Measurements from ENCODE around the gene CNBD2. TPM values are rescaled to one million over a fixed set of nuclear protein-coding genes. Genes with fewer than 3 reads are reported as not detected.

Gene CNBD2
- total RNA-seq, 1 donor from 2014 or later = 3.0 TPM

DNA sequence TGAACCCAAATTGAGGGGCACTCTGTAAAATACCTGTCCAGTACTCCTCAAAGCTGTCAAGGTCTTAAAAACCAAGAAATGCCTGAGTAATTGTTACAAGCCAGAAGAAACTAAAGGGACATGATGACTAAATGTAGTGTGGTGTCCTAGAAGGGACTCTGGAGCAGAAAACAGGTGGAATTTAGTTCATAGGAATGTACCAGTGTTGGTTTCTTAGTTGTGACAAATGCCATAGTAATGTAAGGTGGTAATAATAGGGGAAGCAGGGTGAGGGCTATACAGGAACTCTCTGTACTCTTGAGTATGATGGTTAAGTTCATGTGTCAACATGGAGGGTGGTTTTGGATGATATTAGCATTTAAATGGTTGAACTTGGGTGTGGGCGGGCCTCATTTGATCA is 92.3 kb downstream of the CNBD2 start:
- no peak for FAIRE-seq
- peaks cover 7% of the 10 kb centered on the region for H3K4me1 Mint-ChIP-seq (ENCODE audit: low read depth, unreplicated experiment)
- no peak for DNase-seq (ENCODE audit: low read depth)
- Histone ChIP-seq H3K9ac (ENCODE audit: low read length) (no peak overlapping the region), H3K4me3 (ENCODE audit: insufficient read depth, low read depth, low read length) (no peak overlapping the region), H3K27ac (ENCODE audit: low read depth, low read length) (no peak overlapping the region), H3K9me3 (ENCODE audit: insufficient read depth, low read depth, low read length) (no peaks in the 10 kb centered on the region), H3K27me3 (ENCODE audit: insufficient read depth, low read length) (no peaks in the 10 kb centered on the region), H3K4me2 (ENCODE audit: low read length) (no peak overlapping the region), H3K36me3 (ENCODE audit: insufficient read depth, low read length) (no peaks in the 10 kb centered on the region), H3K79me2 (ENCODE audit: insufficient read depth, low read length) (no peaks in the 10 kb centered on the region), H4K20me1 (ENCODE audit: insufficient read depth, low read length) (no peaks in the 10 kb centered on the region), H3K4me1 (ENCODE audit: insufficient read depth, low read length) (peaks cover 6% of the 10 kb centered on the region), H2AFZ (ENCODE audit: low read depth, low read length) (no peak overlapping the region)
- peak overlapping the region; percentile 42 for H3K4me3 Mint-ChIP-seq (ENCODE audit: unreplicated experiment)
- H3K9me3 Mint-ChIP-seq (ENCODE audit: unreplicated experiment) = peaks cover 2% of the 10 kb centered on the region
- no peaks in the 10 kb centered on the region for H3K36me3 Mint-ChIP-seq (ENCODE audit: low read depth, unreplicated experiment)
- H3K27ac Mint-ChIP-seq (ENCODE audit: unreplicated experiment) = no peak overlapping the region
- no peaks in the 10 kb centered on the region for H3K27me3 Mint-ChIP-seq (ENCODE audit: low read depth, unreplicated experiment)
- TF ChIP-seq EZH2 (IDR thresholded peaks at IDR 0.05; ENCODE audit: insufficient read depth, low read length) = no peak
- TF ChIP-seq, protein P1, sequence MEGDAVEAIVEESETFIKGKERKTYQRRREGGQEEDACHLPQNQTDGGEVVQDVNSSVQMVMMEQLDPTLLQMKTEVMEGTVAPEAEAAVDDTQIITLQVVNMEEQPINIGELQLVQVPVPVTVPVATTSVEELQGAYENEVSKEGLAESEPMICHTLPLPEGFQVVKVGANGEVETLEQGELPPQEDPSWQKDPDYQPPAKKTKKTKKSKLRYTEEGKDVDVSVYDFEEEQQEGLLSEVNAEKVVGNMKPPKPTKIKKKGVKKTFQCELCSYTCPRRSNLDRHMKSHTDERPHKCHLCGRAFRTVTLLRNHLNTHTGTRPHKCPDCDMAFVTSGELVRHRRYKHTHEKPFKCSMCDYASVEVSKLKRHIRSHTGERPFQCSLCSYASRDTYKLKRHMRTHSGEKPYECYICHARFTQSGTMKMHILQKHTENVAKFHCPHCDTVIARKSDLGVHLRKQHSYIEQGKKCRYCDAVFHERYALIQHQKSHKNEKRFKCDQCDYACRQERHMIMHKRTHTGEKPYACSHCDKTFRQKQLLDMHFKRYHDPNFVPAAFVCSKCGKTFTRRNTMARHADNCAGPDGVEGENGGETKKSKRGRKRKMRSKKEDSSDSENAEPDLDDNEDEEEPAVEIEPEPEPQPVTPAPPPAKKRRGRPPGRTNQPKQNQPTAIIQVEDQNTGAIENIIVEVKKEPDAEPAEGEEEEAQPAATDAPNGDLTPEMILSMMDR (IDR thresholded peaks at IDR 0.05; ENCODE audit: insufficient read depth, low read depth, low read length) = no peak

DNA sequence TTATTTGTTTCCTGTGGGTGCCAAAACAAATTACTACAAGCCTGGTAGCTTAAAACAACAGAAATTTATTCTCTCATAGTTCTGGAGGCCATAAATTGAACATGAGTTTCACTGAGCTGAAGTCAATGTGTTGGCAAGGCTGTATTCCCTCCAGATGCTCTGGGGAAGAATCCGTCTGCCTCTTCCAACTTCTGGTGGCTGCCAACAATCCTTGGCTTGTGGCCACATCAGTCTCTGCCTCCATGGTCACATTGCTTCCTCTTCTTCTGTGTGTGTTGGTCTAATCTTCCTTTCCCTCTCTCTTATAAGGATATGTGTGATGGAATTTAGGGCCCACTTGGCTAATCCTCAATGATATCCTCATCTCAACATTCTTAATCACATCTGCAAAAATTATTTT is 93.4 kb downstream of the CNBD2 start:
- peaks cover 6% of the 10 kb centered on the region for H3K4me1 ChIP-seq (ENCODE audit: insufficient read depth, low read length)
- Mint-ChIP-seq H3K27ac (ENCODE audit: unreplicated experiment) (no peak overlapping the region), H3K36me3 (ENCODE audit: low read depth, unreplicated experiment) (no peaks in the 10 kb centered on the region), H3K9me3 (ENCODE audit: unreplicated experiment) (peaks cover 2% of the 10 kb centered on the region), H3K4me1 (ENCODE audit: low read depth, unreplicated experiment) (peaks cover 7% of the 10 kb centered on the region), H3K4me3 (ENCODE audit: unreplicated experiment) (no peak overlapping the region), H3K27me3 (ENCODE audit: low read depth, unreplicated experiment) (no peaks in the 10 kb centered on the region)
- H3K4me3 ChIP-seq (ENCODE audit: insufficient read depth, low read depth, low read length) = no peak overlapping the region
- no peaks in the 10 kb centered on the region for H4K20me1 ChIP-seq (ENCODE audit: insufficient read depth, low read length)
- FAIRE-seq (no peak), DNase-seq (ENCODE audit: low read depth) (no peak)
- H3K9ac ChIP-seq (ENCODE audit: low read length) = no peak overlapping the region
- H2AFZ ChIP-seq (ENCODE audit: low read depth, low read length) = no peak overlapping the region
- H3K36me3 ChIP-seq (ENCODE audit: insufficient read depth, low read length) = no peaks in the 10 kb centered on the region
- no peaks in the 10 kb centered on the region for H3K9me3 ChIP-seq (ENCODE audit: insufficient read depth, low read depth, low read length)
- no peaks in the 10 kb centered on the region for H3K27me3 ChIP-seq (ENCODE audit: insufficient read depth, low read length)
- TF ChIP-seq, protein P1 (IDR thresholded peaks at IDR 0.05; ENCODE audit: insufficient read depth, low read depth, low read length) = no peak
- no peak for TF ChIP-seq EZH2 (IDR thresholded peaks at IDR 0.05; ENCODE audit: insufficient read depth, low read length)
- H3K79me2 ChIP-seq (ENCODE audit: insufficient read depth, low read length) = no peaks in the 10 kb centered on the region
- no peak overlapping the region for H3K27ac ChIP-seq (ENCODE audit: low read depth, low read length)
- no peak overlapping the region for H3K4me2 ChIP-seq (ENCODE audit: low read length)

DNA sequence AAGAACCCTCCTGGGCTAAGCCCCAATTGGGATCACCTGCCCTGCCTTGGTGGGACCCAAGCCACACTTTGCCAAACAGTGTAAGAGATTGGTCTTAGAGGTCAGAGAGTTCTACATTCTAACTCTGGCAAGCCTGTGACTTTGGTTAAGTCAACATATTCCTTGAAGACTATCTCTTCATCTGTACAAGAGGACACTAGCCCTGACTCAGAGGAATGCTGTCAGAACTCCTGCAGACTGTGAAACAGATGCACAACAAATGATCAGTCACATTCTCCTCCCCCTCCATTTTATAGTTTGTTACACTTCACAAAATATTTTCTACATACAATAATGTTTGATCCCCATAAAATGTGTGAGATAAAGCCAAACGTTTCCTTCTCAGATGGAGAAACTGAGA is 94.4 kb downstream of the CNBD2 start:
- TF ChIP-seq, protein P1 (IDR thresholded peaks at IDR 0.05; ENCODE audit: insufficient read depth, low read depth, low read length) = no peak
- no peak for TF ChIP-seq EZH2 (IDR thresholded peaks at IDR 0.05; ENCODE audit: insufficient read depth, low read length)
- H3K4me2 ChIP-seq (ENCODE audit: low read length) = no peak overlapping the region
- H3K4me3 Mint-ChIP-seq (ENCODE audit: unreplicated experiment) = no peak overlapping the region
- H3K36me3 Mint-ChIP-seq (ENCODE audit: low read depth, unreplicated experiment) = no peaks in the 10 kb centered on the region
- FAIRE-seq (no peak), DNase-seq (ENCODE audit: low read depth) (no peak)
- H3K27ac Mint-ChIP-seq (ENCODE audit: unreplicated experiment) = no peak overlapping the region
- H3K9me3 ChIP-seq (ENCODE audit: insufficient read depth, low read depth, low read length) = no peaks in the 10 kb centered on the region
- H3K4me1 Mint-ChIP-seq (ENCODE audit: low read depth, unreplicated experiment) = peaks cover 7% of the 10 kb centered on the region
- H3K36me3 ChIP-seq (ENCODE audit: insufficient read depth, low read length) = no peaks in the 10 kb centered on the region
- no peak overlapping the region for H2AFZ ChIP-seq (ENCODE audit: low read depth, low read length)
- H3K27me3 Mint-ChIP-seq (ENCODE audit: low read depth, unreplicated experiment) = no peaks in the 10 kb centered on the region
- H3K4me1 ChIP-seq (ENCODE audit: insufficient read depth, low read length) = peaks cover 6% of the 10 kb centered on the region
- no peaks in the 10 kb centered on the region for H4K20me1 ChIP-seq (ENCODE audit: insufficient read depth, low read length)
- no peak overlapping the region for H3K27ac ChIP-seq (ENCODE audit: low read depth, low read length)
- H3K79me2 ChIP-seq (ENCODE audit: insufficient read depth, low read length) = no peaks in the 10 kb centered on the region
- H3K9me3 Mint-ChIP-seq (ENCODE audit: unreplicated experiment) = peaks cover 2% of the 10 kb centered on the region
- no peak overlapping the region for H3K9ac ChIP-seq (ENCODE audit: low read length)
- no peaks in the 10 kb centered on the region for H3K27me3 ChIP-seq (ENCODE audit: insufficient read depth, low read length)
- no peak overlapping the region for H3K4me3 ChIP-seq (ENCODE audit: insufficient read depth, low read depth, low read length)
